Activated naive CD8-positive, alpha-beta T cell (primary cell): Measurements from ENCODE around the gene MAP1LC3B.

Source experiments
- H3K27ac Mint-ChIP-seq: one replicate; pipeline ENCODE4 v1.8.0; 2021; ENCODE audit warnings: mixed read lengths
- H3K27me3 Mint-ChIP-seq: one replicate; pipeline ENCODE4 v1.8.0; 2021; ENCODE audit warnings: mixed read lengths
- H3K36me3 Mint-ChIP-seq: one replicate; pipeline ENCODE4 v1.8.0; 2021; ENCODE audit warnings: mixed read lengths
- H3K4me1 Mint-ChIP-seq: one replicate; pipeline ENCODE4 v1.8.0; 2021; ENCODE audit warnings: low read depth, mixed read lengths
- H3K4me3 Mint-ChIP-seq: one replicate; pipeline ENCODE4 v1.8.0; 2021; ENCODE audit warnings: mild to moderate bottlenecking, mixed read lengths
- H3K9me3 Mint-ChIP-seq: one replicate; pipeline ENCODE4 v1.8.0; 2021; ENCODE audit warnings: low read depth, mixed read lengths

The MAP1LC3B gene

GRCh38 chr16:87391950-87392820 lies at the start of gene MAP1LC3B:
Gene MAP1LC3B (plus strand): TSS chr16:87392336. CDS start chr16:87392428, 92 bp downstream.
- Mint-ChIP-seq H3K9me3 (no peaks in the 10 kb centered on the region), H3K4me3 (peak within 1 kb of the TSS; percentile 94), H3K4me1 (peaks cover 60% of the 10 kb centered on the region), H3K36me3 (no peaks in the 10 kb centered on the region), H3K27ac (peak within 1 kb of the TSS; percentile 93), H3K27me3 (no peaks in the 10 kb centered on the region)

GRCh38 chr16:87342504-87342903 lies 49.6 kb upstream of the MAP1LC3B start:
- H3K4me1 Mint-ChIP-seq = peaks cover 29% of the 10 kb centered on the region
- H3K36me3 Mint-ChIP-seq = peaks cover 2% of the 10 kb centered on the region
- no peak overlapping the region for H3K27ac Mint-ChIP-seq

GRCh38 chr16:87342978-87343752 lies 49.0 kb upstream of the MAP1LC3B start:
- no peaks in the 10 kb centered on the region for H3K9me3 Mint-ChIP-seq
- no peak overlapping the region for H3K27ac Mint-ChIP-seq
- peaks cover 2% of the 10 kb centered on the region for H3K36me3 Mint-ChIP-seq
- peak overlapping the region; percentile 44 for H3K4me3 Mint-ChIP-seq
- peaks cover 25% of the 10 kb centered on the region for H3K4me1 Mint-ChIP-seq
- H3K27me3 Mint-ChIP-seq = no peaks in the 10 kb centered on the region

More at GRCh38 chr16:87342504-87342903, 49.6 kb upstream of the MAP1LC3B start:
- no peaks in the 10 kb centered on the region for H3K27me3 Mint-ChIP-seq
- H3K9me3 Mint-ChIP-seq = no peaks in the 10 kb centered on the region
- no peak overlapping the region for H3K4me3 Mint-ChIP-seq

GRCh38 chr16:87343753-87344050 lies 48.4 kb upstream of the MAP1LC3B start:
- Mint-ChIP-seq H3K27me3 (no peaks in the 10 kb centered on the region), H3K27ac (peak overlapping the region; percentile 54), H3K4me1 (peaks cover 25% of the 10 kb centered on the region), H3K4me3 (no peak overlapping the region), H3K36me3 (peaks cover 2% of the 10 kb centered on the region), H3K9me3 (no peaks in the 10 kb centered on the region)

GRCh38 chr16:87344165-87344930 lies 47.8 kb upstream of the MAP1LC3B start:
- H3K4me3 Mint-ChIP-seq = peak overlapping the region; percentile 5
- peaks cover 2% of the 10 kb centered on the region for H3K36me3 Mint-ChIP-seq
- H3K4me1 Mint-ChIP-seq = peaks cover 28% of the 10 kb centered on the region
- peak overlapping the region; percentile 54 for H3K27ac Mint-ChIP-seq
- H3K27me3 Mint-ChIP-seq = no peaks in the 10 kb centered on the region
- H3K9me3 Mint-ChIP-seq = no peaks in the 10 kb centered on the region

GRCh38 chr16:87344931-87345631 lies 47.1 kb upstream of the MAP1LC3B start:
- no peaks in the 10 kb centered on the region for H3K27me3 Mint-ChIP-seq
- H3K36me3 Mint-ChIP-seq = peaks cover 2% of the 10 kb centered on the region
- peaks cover 28% of the 10 kb centered on the region for H3K4me1 Mint-ChIP-seq

GRCh38 chr16:87345726-87346424 lies 46.3 kb upstream of the MAP1LC3B start:
- Mint-ChIP-seq H3K27ac (peak overlapping the region; percentile 92), H3K27me3 (no peaks in the 10 kb centered on the region), H3K9me3 (no peaks in the 10 kb centered on the region), H3K4me3 (peak overlapping the region; percentile 59), H3K36me3 (peaks cover 2% of the 10 kb centered on the region), H3K4me1 (peaks cover 30% of the 10 kb centered on the region)

More at GRCh38 chr16:87344931-87345631, 47.1 kb upstream of the MAP1LC3B start:
- H3K27ac Mint-ChIP-seq = peak overlapping the region; percentile 92
- peak overlapping the region; percentile 59 for H3K4me3 Mint-ChIP-seq
- no peaks in the 10 kb centered on the region for H3K9me3 Mint-ChIP-seq

DNA sequence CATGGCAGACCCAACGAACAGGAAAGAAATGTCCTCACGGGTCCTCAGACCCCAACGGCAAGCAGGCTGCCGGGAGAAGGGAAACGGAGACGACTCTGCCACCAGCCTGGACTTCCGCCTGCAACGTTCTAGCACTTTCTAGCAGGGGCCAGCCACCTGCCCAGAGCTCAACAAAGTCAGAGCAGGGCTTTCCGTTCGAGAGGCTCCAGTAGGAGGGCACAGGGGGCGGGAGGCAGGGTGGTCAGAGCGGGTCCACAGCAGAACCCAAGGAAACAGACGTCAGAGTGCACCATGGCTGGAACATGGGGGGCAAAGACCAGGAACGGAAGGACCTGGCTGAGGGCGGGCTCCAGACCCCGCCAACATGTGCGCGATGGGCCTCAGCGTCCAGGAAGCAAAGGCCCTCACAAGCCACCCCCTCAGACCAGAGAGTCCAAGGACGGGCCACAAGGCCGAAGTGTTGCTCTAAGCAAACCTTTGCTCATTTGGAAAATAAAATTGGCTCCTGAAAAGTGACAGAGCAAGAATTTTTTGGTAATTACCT lies 45.5 kb upstream of the MAP1LC3B start:
- no peaks in the 10 kb centered on the region for H3K9me3 Mint-ChIP-seq
- peak overlapping the region; percentile 28 for H3K27ac Mint-ChIP-seq
- H3K36me3 Mint-ChIP-seq = peaks cover 2% of the 10 kb centered on the region
- H3K4me1 Mint-ChIP-seq = peaks cover 28% of the 10 kb centered on the region
- no peaks in the 10 kb centered on the region for H3K27me3 Mint-ChIP-seq
- no peak overlapping the region for H3K4me3 Mint-ChIP-seq

- H3K36me3 Mint-ChIP-seq = peaks cover under 1% of the 10 kb centered on the region
Measured at GRCh38 chr16:87347932-87348615, 44.1 kb upstream of the MAP1LC3B start.

GRCh38 chr16:87348616-87349157 lies 43.4 kb upstream of the MAP1LC3B start:
- Mint-ChIP-seq H3K36me3 (no peaks in the 10 kb centered on the region), H3K9me3 (no peaks in the 10 kb centered on the region), H3K4me3 (no peak overlapping the region), H3K4me1 (peaks cover 21% of the 10 kb centered on the region), H3K27ac (no peak overlapping the region), H3K27me3 (no peaks in the 10 kb centered on the region)

More at GRCh38 chr16:87347932-87348615, 44.1 kb upstream of the MAP1LC3B start:
- H3K27ac Mint-ChIP-seq = no peak overlapping the region
- no peaks in the 10 kb centered on the region for H3K27me3 Mint-ChIP-seq
- no peaks in the 10 kb centered on the region for H3K9me3 Mint-ChIP-seq
- peaks cover 25% of the 10 kb centered on the region for H3K4me1 Mint-ChIP-seq
- H3K4me3 Mint-ChIP-seq = no peak overlapping the region

DNA sequence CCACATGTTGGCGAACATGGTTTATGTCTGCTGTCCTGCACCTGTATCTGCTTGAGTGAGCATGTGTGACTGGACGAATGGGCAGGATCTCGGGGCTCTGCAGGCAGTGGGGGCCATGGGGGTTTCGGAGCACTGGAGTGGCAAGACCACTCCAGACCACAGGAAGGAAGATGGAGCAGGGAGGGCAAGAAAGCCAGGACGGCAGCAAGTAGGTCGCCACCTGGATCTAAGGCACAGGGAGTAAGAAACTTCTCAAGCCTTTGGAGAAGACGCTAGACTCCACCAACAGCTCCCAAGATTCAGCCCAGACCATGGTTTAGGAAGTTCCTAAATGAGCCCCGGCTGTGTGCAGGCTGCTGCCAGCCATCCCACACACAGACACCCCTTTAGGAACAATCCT lies 42.1 kb upstream of the MAP1LC3B start:
- Mint-ChIP-seq H3K36me3 (no peaks in the 10 kb centered on the region), H3K4me3 (no peak overlapping the region), H3K4me1 (peaks cover 13% of the 10 kb centered on the region), H3K27me3 (no peaks in the 10 kb centered on the region), H3K9me3 (no peaks in the 10 kb centered on the region), H3K27ac (no peak overlapping the region)

DNA sequence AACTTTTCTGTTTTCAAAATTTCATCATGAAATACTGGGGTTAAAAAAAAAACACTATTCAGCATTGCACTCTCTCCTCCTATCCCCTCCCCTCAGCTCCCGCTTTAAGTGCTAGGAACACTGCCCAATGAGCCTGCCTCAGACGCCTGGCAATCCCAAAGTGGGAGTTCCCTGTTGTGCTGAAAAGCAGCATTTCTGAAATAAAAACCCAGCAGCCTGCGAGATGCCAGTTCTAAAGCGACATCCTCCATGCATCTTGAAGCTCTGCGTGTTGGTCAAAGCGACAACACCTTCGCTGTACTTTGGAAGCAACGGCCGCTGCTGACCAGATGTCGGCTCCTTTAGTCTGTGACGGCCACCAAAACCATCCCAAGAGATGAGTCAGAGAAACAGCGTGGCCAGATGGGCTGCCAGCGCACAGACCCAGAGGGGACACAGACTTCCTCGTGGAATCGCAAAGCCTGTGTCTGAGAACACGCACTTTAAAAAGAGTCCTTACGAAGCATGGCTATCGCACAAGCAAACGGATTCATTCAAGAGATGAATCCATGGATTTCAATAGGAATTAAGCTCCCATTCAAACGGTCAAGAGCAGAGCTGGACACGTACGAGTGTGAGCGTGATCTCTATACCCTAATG lies 41.3 kb upstream of the MAP1LC3B start:
- H3K27me3 Mint-ChIP-seq = no peaks in the 10 kb centered on the region
- H3K4me1 Mint-ChIP-seq = peaks cover 7% of the 10 kb centered on the region
- no peaks in the 10 kb centered on the region for H3K36me3 Mint-ChIP-seq
- H3K4me3 Mint-ChIP-seq = no peak overlapping the region
- H3K27ac Mint-ChIP-seq = peak overlapping the region; percentile 34
- no peaks in the 10 kb centered on the region for H3K9me3 Mint-ChIP-seq

GRCh38 chr16:87351320-87351698 lies 40.8 kb upstream of the MAP1LC3B start:
- Mint-ChIP-seq H3K27me3 (no peaks in the 10 kb centered on the region), H3K4me1 (peaks cover 6% of the 10 kb centered on the region), H3K4me3 (no peak overlapping the region), H3K36me3 (no peaks in the 10 kb centered on the region), H3K9me3 (no peaks in the 10 kb centered on the region), H3K27ac (no peak overlapping the region)
